SK-N-SH (cell line): Measurements from ENCODE around the gene MRC1. TPM values are rescaled to one million over a fixed set of nuclear protein-coding genes. Genes with fewer than 3 reads are reported as not detected.

Experiments
- CTCF ChIA-PET: fragments of 300-600, 350-600 bp; formaldehyde crosslinking; extraction: SDS; loops from one replicate; lab custom pipeline; 2021; lab: Yijun Ruan, JAX
- POLR2A ChIA-PET: fragments of 350-600 bp; sonication (Branson Sonifier 250); formaldehyde crosslinking; extraction: SDS; loops from one replicate; lab custom pipeline; 2020; ENCODE audit warnings: antibody characterized with exemption, inconsistent platforms; lab: Yijun Ruan, JAX
- DNase-seq: peaks from one replicate; pipeline ENCODE4 v3.0.0; 2012
- H2AFZ ChIP-seq: fragments of 200-600 bp; sonication (generic); 2 replicates; pipeline ENCODE4 v1.8.1; 2016; ENCODE audit warnings: antibody characterized with exemption, mild to moderate bottlenecking, low read depth
- H3F3A ChIP-seq: fragments of 200-600 bp; sonication (generic); replicated peaks from 2 replicates; pipeline ENCODE3; 2016; ENCODE audit warnings: antibody characterized with exemption, mild to moderate bottlenecking; ENCODE audit not compliant: insufficient read depth
- H3K27ac ChIP-seq, 2 experiments: fragments of 200-500 bp in 1 of 2; fragments of 200-600 bp in 1 of 2; sonication (Bioruptor generic) in 1 of 2; sonication (generic), shearing (Covaris generic) in 1 of 2; 2 replicates each; pipeline versions ENCODE4 v1.5.1 to v1.6.1; 2014 to 2016; ENCODE audit warnings: low read depth in 2 of 2, inconsistent platforms in 1 of 2, low read length in 1 of 2, mild to moderate bottlenecking in 1 of 2, mixed read lengths in 1 of 2
- H3K27me3 ChIP-seq: fragments of 200-600 bp; sonication (generic), shearing (Covaris generic); 2 replicates; pipeline ENCODE4 v1.6.1; 2016; ENCODE audit warnings: mixed run types; ENCODE audit not compliant: insufficient read depth
- H3K36me3 ChIP-seq, 2 experiments: fragments of 200-500 bp in 1 of 2; fragments of 200-600 bp in 1 of 2; sonication (Bioruptor generic) in 1 of 2; sonication (generic) in 1 of 2; replicated peaks in 1 of 2; 2 replicates each; pipeline versions ENCODE3 to v1.5.1; 2014 to 2016; ENCODE audit warnings: low read length in 1 of 2, mild to moderate bottlenecking in 1 of 2; ENCODE audit not compliant: insufficient read depth in 2 of 2, control insufficient read depth in 1 of 2
- H3K4me1 ChIP-seq, 2 experiments: fragments of 200-500 bp in 1 of 2; fragments of 200-600 bp in 1 of 2; sonication (Bioruptor generic) in 1 of 2; sonication (generic), shearing (Covaris generic) in 1 of 2; 2 replicates each; pipeline versions ENCODE4 v1.5.1 to v1.6.1; 2014 to 2016; ENCODE audit warnings: low read depth in 1 of 2, low read length in 1 of 2, mixed run types in 1 of 2; ENCODE audit not compliant: insufficient read depth in 2 of 2, control insufficient read depth in 1 of 2
- H3K4me2 ChIP-seq: fragments of 200-600 bp; sonication (generic), shearing (Covaris generic); 2 replicates; pipeline ENCODE4 v1.6.1; 2017; ENCODE audit warnings: mixed run types
- H3K4me3 ChIP-seq, 2 experiments: fragments of 200-500 bp in 1 of 2; fragments of 200-600 bp in 1 of 2; sonication (Bioruptor generic) in 1 of 2; sonication (generic), shearing (Covaris generic) in 1 of 2; 2 replicates each; pipeline versions ENCODE4 v1.5.1 to v1.8.1; 2014 to 2016; ENCODE audit warnings: low read depth in 2 of 2, inconsistent platforms in 1 of 2, low read length in 1 of 2, mild to moderate bottlenecking in 1 of 2, mixed read lengths in 1 of 2, moderate library complexity in 1 of 2
- H3K79me2 ChIP-seq: fragments of 200-600 bp; sonication (generic); 2 replicates; pipeline ENCODE4 v1.8.1; 2017; ENCODE audit warnings: mild to moderate bottlenecking; ENCODE audit not compliant: insufficient read depth
- H3K9ac ChIP-seq: fragments of 200-600 bp; sonication (generic); 2 replicates; pipeline ENCODE4 v1.6.1; 2017; ENCODE audit warnings: mixed run types
- H3K9me2 ChIP-seq: fragments of 200-600 bp; sonication (generic); 2 replicates; pipeline ENCODE4 v1.6.1; 2017; ENCODE audit warnings: mixed run types
- H3K9me3 ChIP-seq: fragments of 200-600 bp; sonication (generic); 2 replicates; pipeline ENCODE4 v1.6.1; 2017; ENCODE audit warnings: mixed run types, mild to moderate bottlenecking, moderate library complexity
- H4K20me1 ChIP-seq: fragments of 200-600 bp; sonication (generic); 2 replicates; pipeline ENCODE4 v1.6.1; 2017; ENCODE audit warnings: mild to moderate bottlenecking, mixed run types; ENCODE audit not compliant: insufficient read depth
- EZH2phosphoT487 ChIP-seq: fragments of 200-600 bp; sonication (generic); IDR thresholded peaks from 2 replicates; pipeline ENCODE4 v1.6.1; 2017; ENCODE audit warnings: low read depth, mixed run types, mild to moderate bottlenecking, antibody characterized with exemption, moderate library complexity, borderline replicate concordance
- FOXJ3 ChIP-seq: sonication (generic); formaldehyde crosslinking; IDR thresholded peaks from 2 replicates; pipeline ENCODE4 v1.5.1; 2020; ENCODE audit warnings: mild to moderate bottlenecking, missing genetic modification reagents
- GABPA ChIP-seq: IDR thresholded peaks from 2 replicates; pipeline ENCODE4 v1.4.0; 2012; ENCODE audit warnings: low read depth, mild to moderate bottlenecking
- GATA2 ChIP-seq: sonication (generic); formaldehyde crosslinking; IDR thresholded peaks from 2 replicates; pipeline ENCODE4 v1.5.0; 2020; ENCODE audit warnings: mild to moderate bottlenecking, missing genetic modification reagents
- MEF2A ChIP-seq: IDR thresholded peaks from 2 replicates; pipeline ENCODE4 v1.4.0; 2012; ENCODE audit warnings: low read depth, borderline replicate concordance
- NFIC ChIP-seq: IDR thresholded peaks from 2 replicates; pipeline ENCODE4 v1.4.0; 2012; ENCODE audit warnings: borderline replicate concordance
- RCOR1 ChIP-seq: fragments of 150-350 bp; IDR thresholded peaks from 2 replicates; pipeline ENCODE4 v1.6.1; 2017; ENCODE audit warnings: antibody characterized with exemption, low read length
- RXRA ChIP-seq: IDR thresholded peaks from 2 replicates; pipeline ENCODE4 v1.4.0; 2012; ENCODE audit warnings: low read depth, mild to moderate bottlenecking, borderline replicate concordance
- SMC3 ChIP-seq: IDR thresholded peaks from 2 replicates; pipeline ENCODE4 v1.6.1; 2012; ENCODE audit warnings: low read depth, low read length, improper control_type of control experiment
- TAF1 ChIP-seq: IDR thresholded peaks from 2 replicates; pipeline ENCODE4 v1.6.1; 2012; ENCODE audit warnings: low read depth, mild to moderate bottlenecking, low read length, moderate library complexity, borderline replicate concordance
- WGBS: methylation state at CpG from one replicate; pipeline ENCODE4 v1.1.6; 2017; ENCODE audit warnings: low lambda C conversion rate; 5-methylcytosine and 5-hydroxymethylcytosine counted together
- polyA plus RNA-seq, 3 experiments: library from polyadenylated mRNA; depleted of rRNA; stranded (reverse); fragments of >200 nt; gene quantifications; 2 replicates each; pipeline ENCODE4 v1.2.3, GENCODE V29; 2012
- TF ChIP-seq, protein P1 (sequence below): IDR thresholded peaks from 2 replicates; pipeline ENCODE4 v1.4.0; 2012; ENCODE audit warnings: low read depth, borderline replicate concordance
- TF ChIP-seq, protein P2 (sequence below): fragments of 200-600 bp; sonication (generic); IDR thresholded peaks from 2 replicates; pipeline ENCODE4 v1.6.1; 2017; ENCODE audit warnings: antibody characterized with exemption, mild to moderate bottlenecking, moderate library complexity
- TF ChIP-seq, protein P3 (sequence below): IDR thresholded peaks from 2 replicates; pipeline ENCODE4 v1.6.1; 2012; ENCODE audit warnings: mild to moderate bottlenecking, low read depth, low read length, moderate library complexity

Gene MRC1
- polyA plus RNA-seq, 1 of the 3 experiments (the other 2 are of a cell fraction): not detected

DNA sequence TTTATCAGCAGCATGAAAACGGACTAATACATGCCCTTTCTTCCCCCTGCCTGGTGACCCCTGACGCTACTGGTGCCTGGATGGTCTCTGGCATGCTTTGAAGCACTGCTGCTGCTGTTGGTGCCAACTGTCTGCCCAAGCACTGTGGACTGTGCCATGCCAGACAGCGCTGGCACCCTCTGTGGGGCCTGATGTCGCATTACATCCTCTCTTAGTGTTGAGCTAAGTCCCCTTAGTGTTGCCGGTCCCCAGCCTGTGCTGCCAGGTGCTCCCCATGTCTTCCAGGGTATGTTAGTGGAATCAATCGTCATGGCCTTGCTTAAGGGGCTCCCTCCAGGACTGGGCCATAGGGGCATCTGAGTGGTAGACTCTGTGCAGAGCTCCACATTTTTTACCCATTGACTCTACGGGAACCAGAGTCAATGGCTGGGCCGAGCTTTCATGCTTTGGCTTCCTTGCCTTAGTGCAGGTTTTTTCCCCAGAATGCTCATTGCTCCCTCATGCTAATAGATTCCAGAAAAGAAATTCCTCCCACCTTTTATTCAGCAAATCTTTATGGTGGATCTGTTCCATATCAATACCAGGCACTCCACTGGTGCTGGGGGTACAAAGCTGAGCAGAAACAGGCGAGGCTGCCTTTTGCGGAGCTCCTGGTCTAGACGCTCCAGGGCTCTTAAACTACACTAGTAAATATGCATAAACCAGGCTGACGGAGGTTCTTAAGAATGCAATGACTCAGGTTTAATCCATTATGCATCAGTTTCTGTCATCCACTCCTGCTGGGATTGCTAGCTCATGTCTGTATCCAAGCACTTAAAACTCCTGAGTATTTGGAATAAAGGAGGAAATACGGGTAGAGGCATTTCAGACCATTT is 21.8 kb upstream of the MRC1 start (continued):
- TF ChIP-seq, protein P1, sequence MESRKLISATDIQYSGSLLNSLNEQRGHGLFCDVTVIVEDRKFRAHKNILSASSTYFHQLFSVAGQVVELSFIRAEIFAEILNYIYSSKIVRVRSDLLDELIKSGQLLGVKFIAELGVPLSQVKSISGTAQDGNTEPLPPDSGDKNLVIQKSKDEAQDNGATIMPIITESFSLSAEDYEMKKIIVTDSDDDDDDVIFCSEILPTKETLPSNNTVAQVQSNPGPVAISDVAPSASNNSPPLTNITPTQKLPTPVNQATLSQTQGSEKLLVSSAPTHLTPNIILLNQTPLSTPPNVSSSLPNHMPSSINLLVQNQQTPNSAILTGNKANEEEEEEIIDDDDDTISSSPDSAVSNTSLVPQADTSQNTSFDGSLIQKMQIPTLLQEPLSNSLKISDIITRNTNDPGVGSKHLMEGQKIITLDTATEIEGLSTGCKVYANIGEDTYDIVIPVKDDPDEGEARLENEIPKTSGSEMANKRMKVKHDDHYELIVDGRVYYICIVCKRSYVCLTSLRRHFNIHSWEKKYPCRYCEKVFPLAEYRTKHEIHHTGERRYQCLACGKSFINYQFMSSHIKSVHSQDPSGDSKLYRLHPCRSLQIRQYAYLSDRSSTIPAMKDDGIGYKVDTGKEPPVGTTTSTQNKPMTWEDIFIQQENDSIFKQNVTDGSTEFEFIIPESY: no peak
- TF ChIP-seq, protein P2, sequence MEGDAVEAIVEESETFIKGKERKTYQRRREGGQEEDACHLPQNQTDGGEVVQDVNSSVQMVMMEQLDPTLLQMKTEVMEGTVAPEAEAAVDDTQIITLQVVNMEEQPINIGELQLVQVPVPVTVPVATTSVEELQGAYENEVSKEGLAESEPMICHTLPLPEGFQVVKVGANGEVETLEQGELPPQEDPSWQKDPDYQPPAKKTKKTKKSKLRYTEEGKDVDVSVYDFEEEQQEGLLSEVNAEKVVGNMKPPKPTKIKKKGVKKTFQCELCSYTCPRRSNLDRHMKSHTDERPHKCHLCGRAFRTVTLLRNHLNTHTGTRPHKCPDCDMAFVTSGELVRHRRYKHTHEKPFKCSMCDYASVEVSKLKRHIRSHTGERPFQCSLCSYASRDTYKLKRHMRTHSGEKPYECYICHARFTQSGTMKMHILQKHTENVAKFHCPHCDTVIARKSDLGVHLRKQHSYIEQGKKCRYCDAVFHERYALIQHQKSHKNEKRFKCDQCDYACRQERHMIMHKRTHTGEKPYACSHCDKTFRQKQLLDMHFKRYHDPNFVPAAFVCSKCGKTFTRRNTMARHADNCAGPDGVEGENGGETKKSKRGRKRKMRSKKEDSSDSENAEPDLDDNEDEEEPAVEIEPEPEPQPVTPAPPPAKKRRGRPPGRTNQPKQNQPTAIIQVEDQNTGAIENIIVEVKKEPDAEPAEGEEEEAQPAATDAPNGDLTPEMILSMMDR: peak; percentile 7; the same call in 1 of the 2 replicates
- TF ChIP-seq EZH2phosphoT487: no peak
- no peak for TF ChIP-seq RXRA
- TF ChIP-seq GABPA: no peak
- no peak for TF ChIP-seq RCOR1
- no peak for TF ChIP-seq TAF1
- TF ChIP-seq GATA2 (CRISPR knock-in tag): no peak

DNA sequence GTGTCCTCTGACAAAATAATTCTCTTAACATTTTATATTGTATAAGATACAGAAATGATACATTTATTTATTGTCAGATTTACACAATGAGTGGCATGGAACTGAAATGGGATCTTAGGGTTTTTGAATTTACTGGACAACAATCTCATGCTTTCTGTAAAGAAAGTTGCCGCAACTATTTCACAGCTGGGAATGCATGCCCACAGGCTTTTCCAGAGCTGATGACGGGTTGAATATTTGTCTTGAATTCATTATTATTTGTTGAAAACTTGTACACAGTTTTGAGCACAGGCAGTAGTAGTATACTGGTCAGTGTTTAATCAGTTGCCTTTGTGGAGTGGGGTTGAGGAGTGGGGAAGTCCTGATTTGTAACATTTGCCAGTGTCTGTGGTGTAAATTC is 20.5 kb upstream of the MRC1 start:
- Histone ChIP-seq H3K36me3 (no peaks in the 10 kb centered on the region), H3K4me3 (no peak overlapping the region), H3K9ac (no peak overlapping the region), H4K20me1 (no peaks in the 10 kb centered on the region), H3F3A (peaks cover 41% of the 10 kb centered on the region), H3K4me2 (no peak overlapping the region), H3K27me3 (no peaks in the 10 kb centered on the region), H3K27ac (no peak overlapping the region), H3K79me2 (no peaks in the 10 kb centered on the region), H2AFZ (peak overlapping the region; percentile 9; the same call in 1 of the 2 replicates), H3K4me1 (peaks cover 7 to 27% of the 10 kb centered on the region in 2 experiments; a peak in 3 of 4 replicates), H3K9me3 (no peaks in the 10 kb centered on the region), H3K9me2 (no peaks in the 10 kb centered on the region)
- ChIA-PET CTCF (no interaction called here), POLR2A (no interaction called here)
- WGBS: 100% methylated on average over 2 of the region's 2 CpGs
- DNase-seq: no peak
- no peak for TF ChIP-seq GATA2 (CRISPR knock-in tag)
- no peak for TF ChIP-seq NFIC
- TF ChIP-seq, protein P3, sequence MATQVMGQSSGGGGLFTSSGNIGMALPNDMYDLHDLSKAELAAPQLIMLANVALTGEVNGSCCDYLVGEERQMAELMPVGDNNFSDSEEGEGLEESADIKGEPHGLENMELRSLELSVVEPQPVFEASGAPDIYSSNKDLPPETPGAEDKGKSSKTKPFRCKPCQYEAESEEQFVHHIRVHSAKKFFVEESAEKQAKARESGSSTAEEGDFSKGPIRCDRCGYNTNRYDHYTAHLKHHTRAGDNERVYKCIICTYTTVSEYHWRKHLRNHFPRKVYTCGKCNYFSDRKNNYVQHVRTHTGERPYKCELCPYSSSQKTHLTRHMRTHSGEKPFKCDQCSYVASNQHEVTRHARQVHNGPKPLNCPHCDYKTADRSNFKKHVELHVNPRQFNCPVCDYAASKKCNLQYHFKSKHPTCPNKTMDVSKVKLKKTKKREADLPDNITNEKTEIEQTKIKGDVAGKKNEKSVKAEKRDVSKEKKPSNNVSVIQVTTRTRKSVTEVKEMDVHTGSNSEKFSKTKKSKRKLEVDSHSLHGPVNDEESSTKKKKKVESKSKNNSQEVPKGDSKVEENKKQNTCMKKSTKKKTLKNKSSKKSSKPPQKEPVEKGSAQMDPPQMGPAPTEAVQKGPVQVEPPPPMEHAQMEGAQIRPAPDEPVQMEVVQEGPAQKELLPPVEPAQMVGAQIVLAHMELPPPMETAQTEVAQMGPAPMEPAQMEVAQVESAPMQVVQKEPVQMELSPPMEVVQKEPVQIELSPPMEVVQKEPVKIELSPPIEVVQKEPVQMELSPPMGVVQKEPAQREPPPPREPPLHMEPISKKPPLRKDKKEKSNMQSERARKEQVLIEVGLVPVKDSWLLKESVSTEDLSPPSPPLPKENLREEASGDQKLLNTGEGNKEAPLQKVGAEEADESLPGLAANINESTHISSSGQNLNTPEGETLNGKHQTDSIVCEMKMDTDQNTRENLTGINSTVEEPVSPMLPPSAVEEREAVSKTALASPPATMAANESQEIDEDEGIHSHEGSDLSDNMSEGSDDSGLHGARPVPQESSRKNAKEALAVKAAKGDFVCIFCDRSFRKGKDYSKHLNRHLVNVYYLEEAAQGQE: no peak
- TF ChIP-seq MEF2A: no peak
- no peak for TF ChIP-seq GABPA
- no peak for TF ChIP-seq FOXJ3 (CRISPR knock-in tag)
- TF ChIP-seq SMC3: no peak
